HG02981 (cell line): ENCODE measurements around the gene HELB.
A peak's percentile ranks its signal among the peaks of the same experiment; 100 is the strongest.

Source experiments
- ATAC-seq: cut with Tn5 transposase; IDR thresholded peaks from one replicate; pipeline ENCODE4 v1.9.1; 2021; ENCODE audit warnings: mild to moderate bottlenecking, moderate library complexity; ENCODE audit not compliant: unreplicated experiment

Gene HELB

GRCh38 chr12:66302827-66303169 lies 505 bp downstream of the HELB start:
- ATAC-seq = no peak

DNA sequence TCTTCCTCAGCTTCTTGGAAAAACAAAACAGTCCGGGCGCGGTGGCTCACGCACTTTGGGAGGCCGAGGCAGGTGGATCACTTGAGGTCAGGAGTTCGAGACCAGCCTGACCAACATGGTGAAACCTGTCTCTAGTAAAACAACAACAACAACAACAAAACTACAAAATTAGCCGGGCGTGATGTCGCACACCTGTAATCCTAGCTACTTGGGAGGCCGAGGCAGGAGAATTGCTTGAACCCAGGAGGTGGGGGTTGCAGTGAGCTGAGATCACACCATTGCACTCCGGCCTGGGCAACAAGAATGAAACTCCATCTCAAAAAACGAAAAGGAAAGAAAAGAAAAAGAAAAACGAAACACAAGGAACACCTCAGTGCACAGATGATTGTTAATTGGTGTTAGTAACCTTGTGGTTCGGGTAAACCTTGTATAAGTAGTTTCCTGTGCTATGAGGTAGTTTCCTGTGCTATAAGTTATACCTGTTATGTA lies 1.1 kb downstream of the HELB start:
- peak; percentile 56 for ATAC-seq

DNA sequence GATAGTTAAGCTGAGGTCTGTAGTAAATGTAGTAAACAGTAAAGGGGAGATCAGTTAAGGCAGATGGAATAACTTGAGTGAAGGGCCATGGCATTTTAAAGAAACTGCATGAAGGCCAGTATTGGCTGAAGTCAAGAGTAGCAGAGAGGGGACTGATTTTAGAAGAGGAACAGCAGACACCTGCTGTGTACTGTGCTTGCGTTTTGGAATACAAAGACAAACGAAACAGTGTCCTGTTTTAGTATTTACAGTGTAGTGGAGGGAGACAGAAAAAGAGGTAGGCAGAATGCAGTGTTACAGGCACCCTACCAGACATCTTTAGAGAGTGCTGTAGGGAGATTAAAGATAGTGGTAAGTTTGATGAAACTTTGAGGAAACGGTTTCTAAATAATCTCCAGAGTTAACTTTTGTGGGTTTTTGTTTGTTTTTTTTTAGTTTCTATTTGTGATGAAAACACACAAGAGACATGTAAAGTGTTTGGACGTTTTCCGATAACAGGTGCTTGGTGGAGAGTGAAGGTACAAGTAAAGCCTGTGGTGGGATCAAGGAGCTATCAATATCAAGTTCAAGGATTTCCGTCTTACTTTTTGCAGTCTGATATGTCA lies 2.1 kb downstream of the HELB start:
- no peak for ATAC-seq

GRCh38 chr12:66309606-66310005 lies 7.3 kb downstream of the HELB start:
- ATAC-seq = no peak

- no peak for ATAC-seq
Measured at GRCh38 chr12:66312189-66312588, 9.9 kb downstream of the HELB start.

DNA sequence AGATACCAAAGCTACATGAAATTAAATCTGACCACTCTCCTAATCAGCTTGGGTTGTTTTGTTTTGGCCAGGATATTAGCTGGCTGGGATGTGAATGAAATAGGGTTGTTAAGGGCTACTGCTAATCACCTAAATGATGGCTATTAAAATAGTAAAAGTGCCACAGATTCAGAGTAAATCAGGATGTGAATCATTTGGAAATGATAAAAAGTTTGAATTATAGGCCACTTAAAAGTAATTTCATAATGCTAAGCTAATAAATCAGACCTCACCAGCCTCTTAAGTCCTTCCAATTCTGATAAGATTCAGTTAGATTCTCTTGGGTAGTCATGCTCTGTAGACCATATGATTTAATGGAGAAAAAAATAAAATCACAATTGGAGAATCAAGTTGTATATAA lies 12.0 kb downstream of the HELB start:
- ATAC-seq = no peak

DNA sequence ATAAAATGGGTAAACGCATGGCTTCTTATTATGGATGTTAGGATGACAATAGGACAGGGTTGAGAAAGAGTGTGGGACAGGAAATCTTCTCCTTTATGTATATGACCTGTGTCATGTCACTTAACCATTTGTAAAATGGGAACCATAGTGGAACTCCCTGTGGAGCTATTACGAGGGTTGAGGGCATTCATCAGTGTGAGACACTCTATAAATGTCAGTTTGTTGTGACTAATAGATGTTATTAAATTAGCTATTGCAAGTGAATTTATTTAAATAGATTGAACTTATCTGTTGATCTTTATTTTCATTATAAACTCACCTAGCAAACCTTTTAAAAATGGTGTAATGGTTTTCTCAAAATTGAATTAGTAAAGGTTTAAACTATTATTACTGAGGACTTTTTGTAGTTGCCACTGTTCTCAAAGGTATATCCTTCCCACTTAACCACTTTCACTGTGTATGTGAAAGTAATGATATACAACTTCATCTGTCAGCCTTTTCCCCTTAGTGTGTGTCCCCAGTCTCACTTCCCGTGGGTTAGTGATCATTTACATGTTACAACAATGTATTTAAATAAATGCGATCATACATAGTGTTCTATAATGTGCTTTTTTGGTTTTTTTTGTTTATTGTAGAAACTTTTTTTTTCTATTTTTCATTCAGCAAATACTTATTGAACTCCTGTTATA lies 17.1 kb downstream of the HELB start:
- ATAC-seq = no peak

GRCh38 chr12:66320996-66321395 lies 18.7 kb downstream of the HELB start:
- ATAC-seq = no peak

GRCh38 chr12:66321435-66321834 lies 19.1 kb downstream of the HELB start:
- no peak for ATAC-seq

DNA sequence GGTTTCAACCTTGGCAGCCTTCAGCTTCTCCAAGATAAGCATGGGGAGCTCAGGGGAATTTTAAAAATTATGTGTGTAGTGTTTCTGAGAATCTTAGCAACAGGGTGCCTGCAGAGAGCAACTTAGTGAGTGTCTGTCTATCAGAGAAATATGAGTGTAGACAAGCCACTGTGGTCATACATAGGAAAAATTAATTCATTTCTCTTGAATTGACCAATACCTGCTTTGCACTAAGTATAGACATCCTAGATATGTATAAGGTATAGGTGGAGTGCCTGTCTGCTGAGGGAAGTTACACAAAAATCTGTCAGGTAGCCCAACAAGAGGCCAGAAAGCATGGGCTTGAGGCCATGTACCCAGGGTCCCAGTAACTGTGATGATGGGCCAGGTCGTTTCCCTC lies 20.7 kb downstream of the HELB start:
- no peak for ATAC-seq

- no peak for ATAC-seq
Measured at GRCh38 chr12:66329941-66330340, 27.6 kb downstream of the HELB start.

GRCh38 chr12:66331016-66331415 lies 28.7 kb downstream of the HELB start:
- no peak for ATAC-seq

- no peak for ATAC-seq
Measured at GRCh38 chr12:66331814-66332213, 29.5 kb downstream of the HELB start.

- ATAC-seq = no peak
Measured at GRCh38 chr12:66335746-66336145, 33.5 kb downstream of the HELB start.

DNA sequence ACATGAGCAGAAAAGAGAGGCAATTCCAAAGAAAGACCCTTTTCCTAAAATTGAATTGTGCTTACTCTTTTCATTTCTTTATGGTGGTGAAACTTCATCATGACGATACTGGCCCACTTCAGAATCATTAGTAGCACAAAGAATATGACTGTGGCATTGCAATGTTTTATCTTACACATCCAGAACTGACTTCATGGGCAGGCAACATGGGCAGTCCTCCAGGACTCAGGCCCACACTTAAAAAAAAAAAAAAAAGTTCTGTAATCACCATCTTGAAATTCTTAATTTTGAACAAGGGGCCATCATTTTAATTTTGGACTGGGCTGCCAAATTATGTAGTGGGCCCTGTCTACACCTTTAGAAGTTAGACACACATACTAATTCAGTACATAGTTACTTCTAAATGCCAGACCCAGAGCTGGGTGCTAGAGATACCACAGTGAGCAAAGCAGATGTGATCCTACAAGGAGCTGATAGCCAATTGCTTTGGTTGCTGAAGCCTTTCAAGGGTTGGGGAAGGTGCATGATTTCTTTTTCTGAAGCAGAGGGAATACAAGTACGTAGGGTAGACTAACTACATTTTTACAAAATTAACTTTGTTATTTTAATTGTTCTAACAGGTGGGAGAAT lies 35.2 kb downstream of the HELB start:
- ATAC-seq = no peak

GRCh38 chr12:66340131-66340530 lies 37.8 kb downstream of the HELB start:
- no peak for ATAC-seq

- no peak for ATAC-seq
Measured at GRCh38 chr12:66341126-66341525, 38.8 kb downstream of the HELB start.

DNA sequence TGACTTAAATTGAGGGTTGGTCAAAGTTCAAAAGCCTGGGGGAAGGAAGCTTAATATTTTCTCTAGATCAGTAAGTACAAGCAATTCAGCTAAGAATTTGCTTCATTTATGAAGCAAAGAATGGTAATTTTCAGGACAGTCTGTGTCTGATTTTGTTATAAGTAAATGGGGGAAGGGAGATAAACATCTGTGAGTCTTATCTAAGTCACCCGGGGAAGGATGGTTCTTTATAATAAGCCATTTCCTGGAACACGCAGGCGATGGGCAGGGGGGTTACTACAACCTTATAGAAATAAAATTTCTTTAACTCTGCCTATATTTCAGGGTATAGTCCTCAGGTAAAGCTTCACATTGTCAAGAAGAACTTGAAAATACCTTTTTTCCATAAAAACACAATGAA lies 42.9 kb downstream of the HELB start:
- ATAC-seq = no peak

GRCh38 chr12:66345956-66346355 lies 43.7 kb downstream of the HELB start:
- ATAC-seq = no peak

GRCh38 chr12:66351301-66351700 lies 49.0 kb downstream of the HELB start:
- no peak for ATAC-seq

GRCh38 chr12:66352197-66352596 lies 49.9 kb downstream of the HELB start:
- no peak for ATAC-seq

DNA sequence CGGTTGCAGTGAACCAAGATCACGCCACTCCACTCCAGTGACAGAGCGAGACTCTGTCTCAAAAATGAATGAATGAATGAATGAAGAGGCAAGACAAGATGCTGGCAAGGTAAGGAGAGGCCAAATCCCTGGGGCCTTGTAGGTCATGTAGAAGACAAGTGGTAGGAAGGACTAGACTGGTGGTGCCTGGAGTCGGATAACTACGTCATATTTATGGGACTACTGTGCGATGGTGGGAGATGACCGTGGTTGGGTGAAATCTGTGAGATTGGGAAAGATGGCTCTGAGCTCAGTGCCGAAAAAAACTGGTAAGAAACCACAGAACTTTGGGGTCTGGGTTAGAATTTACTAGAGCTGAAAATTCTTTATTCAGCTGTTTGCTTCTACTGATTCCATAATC lies 50.6 kb downstream of the HELB start:
- ATAC-seq = no peak
